ENCODE results near the gene TSPAN8.
A peak's percentile ranks its signal among the peaks of the same experiment; 100 is the strongest.

Gene TSPAN8

GRCh38 chr12:71164166-71164565, 6.4 kb upstream of the TSPAN8 start:
- TF ChIP-seq CTCF (conservative IDR thresholded peaks at IDR 0.05), result no peak
- TF ChIP-seq ZFX (IDR thresholded peaks at IDR 0.05), result no peak
- no peak overlapping the region for H3K27ac ChIP-seq

- TF ChIP-seq CTCF (conservative IDR thresholded peaks at IDR 0.05), result no peak
- no peak for TF ChIP-seq ZFX (IDR thresholded peaks at IDR 0.05)
- H3K27ac ChIP-seq, result peak overlapping the region; percentile 66; the same call in 1 of the 2 replicates
Measured at GRCh38 chr12:71162832-71163763, 5.3 kb upstream of the TSPAN8 start.

GRCh38 chr12:71161591-71161990, 3.8 kb upstream of the TSPAN8 start:
- H3K27ac ChIP-seq, result no peak overlapping the region

GRCh38 chr12:71160585-71160984, 2.8 kb upstream of the TSPAN8 start:
- TF ChIP-seq ZFX (IDR thresholded peaks at IDR 0.05), result no peak
- no peak overlapping the region for H3K27ac ChIP-seq

More at GRCh38 chr12:71161591-71161990, 3.8 kb upstream of the TSPAN8 start:
- no peak for TF ChIP-seq ZFX (IDR thresholded peaks at IDR 0.05)
- TF ChIP-seq CTCF (conservative IDR thresholded peaks at IDR 0.05), result no peak

- no peak overlapping the region for H3K27ac ChIP-seq
- TF ChIP-seq ZFX (IDR thresholded peaks at IDR 0.05) (no peak), CTCF (conservative IDR thresholded peaks at IDR 0.05) (no peak)
Measured at GRCh38 chr12:71159878-71160277, 2.1 kb upstream of the TSPAN8 start.

- TF ChIP-seq ZFX (IDR thresholded peaks at IDR 0.05) (no peak), CTCF (conservative IDR thresholded peaks at IDR 0.05) (no peak)
- H3K27ac ChIP-seq, result no peak overlapping the region
Measured at GRCh38 chr12:71159264-71159663, 1.5 kb upstream of the TSPAN8 start.

- no peak for TF ChIP-seq CTCF (conservative IDR thresholded peaks at IDR 0.05)
- no peak for TF ChIP-seq ZFX (IDR thresholded peaks at IDR 0.05)
- no peak overlapping the region for H3K27ac ChIP-seq
Measured at GRCh38 chr12:71158361-71158882, 623 bp upstream of the TSPAN8 start.
